ENCODE results near the gene GABRP.

GRCh38 chr5:170792878-170793277 lies 9.4 kb downstream of the GABRP start:
- TF ChIP-seq CTCF (IDR thresholded peaks at IDR 0.05) = no peak
- no peak for TF ChIP-seq POLR2AphosphoS5 (IDR thresholded peaks at IDR 0.05; ENCODE audit: low read depth, low read length)

Measured in Panc1 (cell line).